Activated B cell treated with CpG ODN at 0.5 μM for 24 hours (primary cell): ENCODE results near the gene ZNF281. TPM values are rescaled to one million over a fixed set of nuclear protein-coding genes. Genes with fewer than 3 reads are reported as not detected.

Experiments used
- ATAC-seq: fragments of 200-7000 bp; cut with Tn5 transposase; one replicate; pipeline ENCODE4 v1.10.0; 2021; ENCODE audit warnings: low read depth, mild to moderate bottlenecking, moderate library complexity
- CTCF ChIA-PET: fragments of 350-600 bp; sonication (Branson Sonifier 250); formaldehyde crosslinking; loops from one replicate; lab custom pipeline; 2021; ENCODE audit warnings: antibody characterized with exemption; lab: Charles Lee
- POLR2A ChIA-PET: fragments of 350-600 bp; sonication (Branson Sonifier 250); formaldehyde crosslinking; loops from one replicate; lab custom pipeline; 2021; ENCODE audit warnings: antibody characterized with exemption; lab: Charles Lee
- DNase-seq: peaks from one replicate; pipeline ENCODE4 v3.0.0; 2022
- H3K27ac Mint-ChIP-seq: one replicate; pipeline ENCODE4 v1.8.0; 2020; ENCODE audit warnings: mixed read lengths
- H3K27me3 Mint-ChIP-seq: one replicate; pipeline ENCODE4 v1.8.0; 2021; ENCODE audit warnings: mixed read lengths
- H3K36me3 Mint-ChIP-seq: one replicate; pipeline ENCODE4 v1.8.0; 2021; ENCODE audit warnings: low read depth, mixed read lengths
- H3K4me1 Mint-ChIP-seq: one replicate; pipeline ENCODE4 v1.8.0; 2021; ENCODE audit warnings: mixed read lengths
- H3K4me3 Mint-ChIP-seq: one replicate; pipeline ENCODE4 v1.8.0; 2020; ENCODE audit warnings: mild to moderate bottlenecking, mixed read lengths
- H3K9me3 Mint-ChIP-seq: one replicate; pipeline ENCODE4 v1.8.0; 2020; ENCODE audit warnings: mixed read lengths
- intact Hi-C: fragments of 100-400 bp; cut with micrococcal nuclease; formaldehyde crosslinking; loops from one replicate; pipeline ENCODE4 v1.15.1; 2024
- total RNA-seq: library from RNA; stranded (reverse); gene quantifications from 2 replicates; pipeline ENCODE4 v1.2.3, GENCODE V29; 2022
- TF ChIP-seq, protein P1 (sequence below): fragments of 200-600 bp; IDR thresholded peaks from one replicate; pipeline ENCODE4 v1.8.0; 2022; ENCODE audit warnings: antibody characterized with exemption, mild to moderate bottlenecking

ZNF281 gene
- total RNA-seq, 1 donor from 2014 or later, result 31.2 TPM

DNA sequence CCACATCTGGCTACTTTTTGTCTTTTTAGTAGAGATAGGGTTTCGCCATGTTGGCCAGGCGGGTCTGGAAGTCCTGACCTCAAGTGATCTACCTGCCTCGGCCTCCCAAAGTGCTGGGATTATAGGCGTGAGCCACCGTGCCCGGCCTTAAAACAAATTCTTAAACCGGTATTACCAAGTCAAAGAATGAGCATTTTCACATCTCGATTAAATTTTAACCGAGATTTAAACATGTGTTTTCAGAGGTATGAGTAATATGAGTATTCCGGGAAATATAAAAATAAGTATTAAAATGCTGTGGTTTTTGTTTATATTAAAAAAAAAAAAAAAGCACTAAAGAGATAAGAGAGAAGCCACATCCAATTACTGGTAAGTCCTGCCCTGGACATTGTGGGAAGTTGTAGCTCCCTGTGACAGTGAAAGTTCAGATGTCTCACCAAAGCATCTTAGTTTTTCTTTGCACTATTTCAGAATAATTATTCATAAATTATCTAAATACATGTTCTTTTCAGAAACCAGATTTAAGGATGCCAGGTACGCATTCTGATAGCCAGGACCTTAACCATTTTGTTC, 24.9 kb downstream of the ZNF281 start:
- Mint-ChIP-seq H3K9me3 (no peaks in the 10 kb centered on the region), H3K4me3 (no peak overlapping the region), H3K36me3 (no peaks in the 10 kb centered on the region), H3K27me3 (no peaks in the 10 kb centered on the region), H3K4me1 (peaks cover 24% of the 10 kb centered on the region), H3K27ac (peak overlapping the region; percentile 30)
- TF ChIP-seq, protein P1, sequence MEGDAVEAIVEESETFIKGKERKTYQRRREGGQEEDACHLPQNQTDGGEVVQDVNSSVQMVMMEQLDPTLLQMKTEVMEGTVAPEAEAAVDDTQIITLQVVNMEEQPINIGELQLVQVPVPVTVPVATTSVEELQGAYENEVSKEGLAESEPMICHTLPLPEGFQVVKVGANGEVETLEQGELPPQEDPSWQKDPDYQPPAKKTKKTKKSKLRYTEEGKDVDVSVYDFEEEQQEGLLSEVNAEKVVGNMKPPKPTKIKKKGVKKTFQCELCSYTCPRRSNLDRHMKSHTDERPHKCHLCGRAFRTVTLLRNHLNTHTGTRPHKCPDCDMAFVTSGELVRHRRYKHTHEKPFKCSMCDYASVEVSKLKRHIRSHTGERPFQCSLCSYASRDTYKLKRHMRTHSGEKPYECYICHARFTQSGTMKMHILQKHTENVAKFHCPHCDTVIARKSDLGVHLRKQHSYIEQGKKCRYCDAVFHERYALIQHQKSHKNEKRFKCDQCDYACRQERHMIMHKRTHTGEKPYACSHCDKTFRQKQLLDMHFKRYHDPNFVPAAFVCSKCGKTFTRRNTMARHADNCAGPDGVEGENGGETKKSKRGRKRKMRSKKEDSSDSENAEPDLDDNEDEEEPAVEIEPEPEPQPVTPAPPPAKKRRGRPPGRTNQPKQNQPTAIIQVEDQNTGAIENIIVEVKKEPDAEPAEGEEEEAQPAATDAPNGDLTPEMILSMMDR, result no peak
- ChIA-PET CTCF (no interaction called here), POLR2A (interaction anchor here (0.6 to 0.7 kb wide), 2 partner anchors 19 to 345 kb away, joined by 3 to 7 read pairs; no protein-coding TSS in a partner anchor)
- ATAC-seq, result peak; percentile 18
- DNase-seq, result no peak
- intact Hi-C loops, result no loop called here

DNA sequence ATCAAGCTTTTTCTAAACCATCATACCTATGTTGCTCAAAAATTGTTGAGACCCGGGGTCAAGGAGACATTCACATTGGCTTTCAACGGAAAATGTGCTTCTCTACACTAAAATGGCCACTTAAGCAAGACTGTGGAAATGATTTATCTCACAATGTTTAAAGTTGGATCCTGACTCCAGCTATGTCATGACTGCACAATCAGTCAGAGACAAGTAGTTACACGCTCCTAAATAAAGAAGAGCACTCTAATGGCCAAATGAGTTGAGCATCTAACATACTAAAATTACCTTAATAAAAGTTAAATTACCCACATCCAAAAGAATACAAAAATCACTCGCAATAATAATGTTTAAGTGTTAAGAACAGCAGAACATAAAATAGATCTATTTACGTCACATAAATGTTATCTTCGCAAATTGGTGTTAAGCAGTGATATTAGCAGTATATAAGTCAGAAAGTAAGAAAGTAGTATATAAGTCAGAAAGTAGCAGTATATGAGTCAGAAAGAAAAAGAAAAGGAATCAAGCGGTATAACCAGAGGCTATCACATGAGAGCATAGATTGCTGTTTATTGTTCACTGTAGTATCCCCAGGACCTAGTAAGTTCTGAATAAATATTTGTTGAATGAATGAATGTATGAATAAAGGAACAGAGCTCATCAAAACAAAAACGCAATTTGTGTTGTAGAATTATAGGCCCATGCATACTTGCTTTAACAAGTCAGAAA, 28.4 kb downstream of the ZNF281 start:
- no peak for ATAC-seq
- intact Hi-C loops, result no loop called here
- Mint-ChIP-seq H3K4me1 (peaks cover 50% of the 10 kb centered on the region), H3K27ac (no peak overlapping the region), H3K27me3 (no peaks in the 10 kb centered on the region), H3K4me3 (no peak overlapping the region), H3K36me3 (no peaks in the 10 kb centered on the region), H3K9me3 (no peaks in the 10 kb centered on the region)
- DNase-seq, result no peak
- CTCF ChIA-PET, result no interaction called here
- POLR2A ChIA-PET, result interaction anchor here (0.7 kb wide), 1 partner anchor 56 kb away, joined by 11 read pairs; no protein-coding TSS in a partner anchor
- TF ChIP-seq, protein P1, result no peak

DNA sequence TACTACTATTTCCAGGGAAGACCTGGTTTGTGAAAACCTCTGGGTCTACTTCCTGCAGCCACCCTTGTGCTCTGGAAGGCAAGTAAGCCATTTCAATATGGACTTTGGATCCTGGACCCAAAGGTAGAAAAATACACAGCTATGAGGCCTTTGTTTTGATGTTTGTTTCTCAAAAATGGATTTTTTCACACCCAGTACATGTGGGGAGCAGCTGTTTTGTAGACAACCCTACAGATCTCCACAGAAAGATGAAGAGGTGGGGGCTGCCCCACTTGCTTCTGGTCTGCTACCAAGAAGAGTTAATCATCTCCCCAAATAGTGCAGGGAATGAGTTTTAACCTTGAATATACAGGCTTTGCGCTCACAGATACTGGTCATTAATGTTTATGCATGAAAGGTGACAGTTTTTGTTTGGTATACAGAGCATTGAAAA, 29.2 kb downstream of the ZNF281 start:
- Mint-ChIP-seq H3K36me3 (no peaks in the 10 kb centered on the region), H3K4me3 (no peak overlapping the region), H3K27ac (no peak overlapping the region), H3K27me3 (no peaks in the 10 kb centered on the region), H3K4me1 (peaks cover 50% of the 10 kb centered on the region), H3K9me3 (no peaks in the 10 kb centered on the region)
- ATAC-seq (peak; percentile 21), DNase-seq (no peak)
- CTCF ChIA-PET, result no interaction called here
- POLR2A ChIA-PET, result no interaction called here
- intact Hi-C loops, result no loop called here
- TF ChIP-seq, protein P1, result no peak

DNA sequence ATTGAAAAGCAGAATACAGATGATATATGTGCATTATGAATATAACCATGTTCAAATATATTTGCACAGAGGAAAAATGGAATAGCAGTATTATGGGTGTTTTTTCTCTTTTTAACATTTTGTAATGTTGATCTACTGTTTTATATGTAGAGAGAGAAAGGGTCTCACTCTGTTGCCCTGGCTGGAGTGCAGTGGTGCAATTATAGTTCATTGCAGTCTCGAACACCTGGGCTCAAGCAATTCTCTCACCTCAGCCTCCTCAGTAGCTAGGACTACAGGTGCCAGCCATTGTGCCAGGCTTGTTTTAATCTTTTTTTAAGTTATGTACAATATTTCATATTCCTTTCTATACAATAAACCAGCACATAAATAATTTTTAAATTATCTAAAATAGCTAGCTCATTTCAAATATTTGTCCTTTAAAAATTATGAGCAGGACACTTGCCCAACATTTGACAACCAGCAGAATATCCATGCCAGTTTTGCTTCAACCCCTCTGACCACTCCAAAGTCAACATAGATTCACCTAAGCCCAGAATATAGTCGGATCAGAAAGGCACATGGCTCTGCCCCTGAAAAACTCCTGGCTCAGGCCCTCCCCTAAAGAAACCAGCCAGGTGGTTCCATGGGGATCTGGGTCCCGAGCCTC, 29.8 kb downstream of the ZNF281 start:
- TF ChIP-seq, protein P1, result no peak
- Mint-ChIP-seq H3K27ac (no peak overlapping the region), H3K4me3 (no peak overlapping the region), H3K9me3 (no peaks in the 10 kb centered on the region), H3K4me1 (peaks cover 45% of the 10 kb centered on the region), H3K36me3 (no peaks in the 10 kb centered on the region), H3K27me3 (no peaks in the 10 kb centered on the region)
- ChIA-PET CTCF (no interaction called here), POLR2A (no interaction called here)
- ATAC-seq (no peak), DNase-seq (no peak)
- intact Hi-C loops, result no loop called here

DNA sequence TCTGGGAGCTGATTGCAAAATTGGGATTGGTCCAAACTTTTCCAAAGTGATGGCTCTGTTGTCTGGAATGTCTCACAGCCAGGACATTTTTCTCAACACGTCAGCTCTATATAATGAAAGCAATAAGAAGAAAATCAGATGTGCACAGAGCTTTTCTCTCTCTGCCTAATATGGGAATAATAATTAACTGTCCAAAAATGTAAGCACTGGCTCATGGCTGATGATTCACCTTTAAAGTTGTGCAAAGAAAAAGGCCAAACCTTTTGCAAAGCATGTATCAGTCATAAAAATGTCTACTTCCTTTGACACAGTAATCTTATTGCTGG, 30.4 kb downstream of the ZNF281 start:
- TF ChIP-seq, protein P1, result no peak
- Mint-ChIP-seq H3K27ac (no peak overlapping the region), H3K27me3 (no peaks in the 10 kb centered on the region), H3K4me3 (no peak overlapping the region), H3K4me1 (peaks cover 39% of the 10 kb centered on the region), H3K36me3 (no peaks in the 10 kb centered on the region), H3K9me3 (no peaks in the 10 kb centered on the region)
- intact Hi-C loops, result no loop called here
- ATAC-seq (no peak), DNase-seq (no peak)
- ChIA-PET POLR2A (no interaction called here), CTCF (no interaction called here)
